Measurements from ENCODE around the gene KLK3. TPM values are rescaled to one million over a fixed set of nuclear protein-coding genes. Genes with fewer than 3 reads are reported as not detected.
"Not testable (repeated sequence)": the region's sequence is repeated elsewhere in the genome, so short reads cannot be mapped to it uniquely, and the experiment has no call there.

Gene KLK3
- total RNA-seq, 2 donors from 2014 or later, result not detected

DNA sequence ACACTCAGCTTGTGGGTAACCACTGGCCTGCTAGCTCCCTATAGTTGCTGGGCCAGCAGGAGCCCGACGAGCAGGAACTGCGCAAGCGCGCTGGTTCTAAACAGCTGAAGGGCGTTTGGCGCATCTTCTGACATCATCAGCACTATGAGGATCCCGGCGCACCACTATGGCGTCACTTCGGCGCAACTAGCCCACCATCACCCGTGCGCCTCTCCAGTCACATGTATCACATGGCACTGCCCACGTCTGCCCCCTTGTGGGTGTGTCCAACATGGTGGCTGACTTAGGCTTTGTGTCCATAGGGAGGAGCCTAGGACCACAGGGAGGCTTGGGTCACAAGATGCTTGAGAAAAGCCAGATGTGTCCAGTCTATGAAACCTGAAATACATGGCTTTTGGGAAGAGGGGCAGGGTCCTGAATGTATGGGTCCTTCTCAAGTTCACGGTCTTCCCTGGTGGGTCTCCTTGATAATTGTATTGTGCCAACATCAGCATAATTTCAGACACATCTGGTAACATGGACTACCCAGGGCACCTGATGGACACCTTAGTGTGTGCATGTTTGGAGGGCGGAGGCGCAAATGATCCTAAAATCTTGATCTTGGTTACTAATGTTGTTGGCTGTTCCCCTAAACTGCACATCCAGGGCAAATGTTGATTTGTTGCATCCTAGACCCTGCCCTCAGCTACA, 38.5 kb downstream of the KLK3 start:
- ATAC-seq (replicated peaks), result no peak
- Mint-ChIP-seq H3K36me3 (ENCODE audit: low read depth) (no peaks in the 10 kb centered on the region), H3K27me3 (peaks cover 38% of the 10 kb centered on the region), H3K4me1 (no peaks in the 10 kb centered on the region), H3K9me3 (no peaks in the 10 kb centered on the region), H3K4me3 (no peak overlapping the region), H3K27ac (no peak overlapping the region)

DNA sequence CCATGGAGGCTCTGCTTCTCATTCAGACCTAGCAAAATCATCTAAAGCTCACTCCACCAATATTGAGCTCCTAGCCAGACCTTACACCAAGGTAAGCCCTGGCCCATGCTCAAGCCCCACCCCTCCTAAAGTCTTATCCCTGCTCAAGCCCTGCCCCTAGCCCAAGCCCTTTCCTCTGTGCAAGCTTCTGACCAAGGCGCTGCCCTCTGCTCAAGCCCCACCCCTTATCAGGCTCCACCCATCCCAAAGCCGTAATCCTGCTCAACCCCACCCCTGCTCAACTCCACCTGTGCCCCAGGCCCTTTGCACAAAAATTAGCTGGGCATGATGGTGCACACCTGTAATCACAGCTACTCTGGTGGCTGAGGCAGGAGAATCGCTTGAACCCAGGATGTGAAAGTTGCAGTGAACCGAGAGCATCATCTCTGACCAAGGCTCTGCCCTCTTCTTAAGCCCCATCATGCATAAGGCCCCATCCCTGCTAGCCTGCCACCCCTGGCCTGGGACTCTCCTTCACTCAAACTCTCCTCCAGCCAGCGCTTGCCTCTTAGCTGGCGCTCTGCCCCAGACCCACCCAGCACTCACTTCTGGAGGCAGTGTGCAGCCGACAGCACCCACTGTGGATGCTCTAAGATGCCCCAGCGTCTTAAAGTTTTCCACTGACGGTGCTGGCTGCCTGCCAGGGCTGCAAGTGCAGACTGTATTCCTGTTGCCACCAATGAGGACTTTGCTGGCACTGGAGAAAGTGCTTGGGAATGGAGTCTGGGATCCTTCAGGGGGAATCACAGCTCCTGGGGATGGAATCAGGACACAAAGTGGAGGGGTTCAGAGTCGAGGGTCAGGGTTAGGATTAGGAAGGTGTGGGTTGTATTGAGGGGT, 40.0 kb downstream of the KLK3 start:
- H3K4me3 Mint-ChIP-seq, result no peak overlapping the region
- H3K4me1 Mint-ChIP-seq, result no peaks in the 10 kb centered on the region
- no peak for ATAC-seq (replicated peaks)
- no peaks in the 10 kb centered on the region for H3K36me3 Mint-ChIP-seq (ENCODE audit: low read depth)
- H3K27ac Mint-ChIP-seq, result no peak overlapping the region
- H3K27me3 Mint-ChIP-seq, result peaks cover 43% of the 10 kb centered on the region
- no peaks in the 10 kb centered on the region for H3K9me3 Mint-ChIP-seq

DNA sequence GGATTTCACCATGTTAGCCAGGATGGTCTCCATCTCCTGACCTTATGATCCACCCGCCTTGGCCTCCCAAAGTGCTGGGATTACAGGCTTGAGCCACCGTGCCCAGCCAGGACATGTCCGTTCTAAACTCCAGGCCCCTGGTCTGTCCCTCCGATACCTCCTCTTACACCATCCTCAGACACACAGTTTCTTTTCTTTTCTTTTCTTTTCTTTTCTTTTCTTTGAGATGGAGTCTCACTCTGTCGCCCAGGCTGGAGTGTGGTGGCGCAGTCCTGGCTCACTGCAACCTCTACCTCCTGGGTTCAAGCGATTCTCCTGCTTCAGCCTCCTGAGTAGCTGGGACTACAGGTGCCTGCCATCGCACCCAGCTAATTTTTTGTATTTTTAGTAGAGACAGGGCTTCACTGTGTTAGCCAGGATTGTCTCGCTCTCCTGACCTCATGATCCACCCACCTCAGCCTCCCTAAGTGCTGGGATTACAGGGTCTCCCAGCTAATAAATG, 41.4 kb downstream of the KLK3 start:
- H3K4me1 Mint-ChIP-seq; H3K27ac Mint-ChIP-seq; H3K4me3 Mint-ChIP-seq; ATAC-seq (replicated peaks); H3K9me3 Mint-ChIP-seq; H3K36me3 Mint-ChIP-seq (ENCODE audit: low read depth): not testable (repeated sequence)
- H3K27me3 Mint-ChIP-seq, result peaks cover 34% of the 10 kb centered on the region

DNA sequence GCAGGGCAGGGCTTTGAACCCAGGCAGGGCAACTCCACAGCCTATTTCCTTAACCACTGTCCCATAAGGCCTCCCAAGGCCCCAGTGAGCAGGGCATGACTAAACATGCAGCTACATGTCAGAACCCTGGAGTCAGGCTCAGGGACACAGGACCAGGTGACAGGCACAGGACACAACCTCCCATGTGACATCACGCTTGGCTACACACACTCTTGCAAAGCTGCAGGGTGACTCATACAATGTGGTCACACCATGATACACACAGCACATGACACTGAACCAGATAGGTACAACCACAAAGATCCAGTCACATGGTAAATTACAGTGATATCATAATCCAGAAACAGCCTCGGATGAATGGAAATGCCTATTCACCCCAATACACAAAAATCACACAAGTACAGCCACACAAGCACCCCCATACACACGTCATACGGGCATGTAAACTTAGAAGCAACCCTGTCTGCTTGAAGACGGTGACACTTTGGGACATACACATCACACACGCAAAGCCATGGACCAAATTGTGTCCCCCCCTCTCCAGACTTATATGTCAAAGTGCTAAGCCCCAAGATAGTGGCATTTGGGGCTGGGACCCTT, 42.0 kb downstream of the KLK3 start:
- Mint-ChIP-seq H3K27me3 (peaks cover 36% of the 10 kb centered on the region), H3K36me3 (ENCODE audit: low read depth) (no peaks in the 10 kb centered on the region), H3K27ac (no peak overlapping the region), H3K4me1 (no peaks in the 10 kb centered on the region), H3K9me3 (no peaks in the 10 kb centered on the region), H3K4me3 (no peak overlapping the region)
- peak; percentile 96 for ATAC-seq (replicated peaks)

DNA sequence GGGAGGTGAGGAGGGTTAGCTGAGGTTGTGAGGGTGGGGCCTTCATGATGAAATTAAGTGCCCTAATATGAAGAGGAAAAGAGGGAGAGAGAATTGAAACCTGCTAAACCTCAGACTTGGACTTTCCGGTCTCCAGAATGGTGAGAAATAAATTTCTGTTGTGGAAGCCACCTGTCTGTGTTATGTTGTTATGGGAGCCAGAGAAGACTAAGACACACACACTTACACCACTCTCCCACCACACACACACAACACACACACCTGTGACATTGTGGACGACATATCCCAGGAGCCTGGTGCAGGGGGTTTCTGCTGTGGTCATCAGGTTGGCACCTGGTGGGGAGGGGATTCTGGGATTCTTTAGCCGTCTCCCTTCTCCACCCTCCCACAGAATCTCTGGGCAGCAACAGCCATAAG, 42.5 kb downstream of the KLK3 start:
- Mint-ChIP-seq H3K36me3 (ENCODE audit: low read depth) (no peaks in the 10 kb centered on the region), H3K4me3 (no peak overlapping the region), H3K9me3 (no peaks in the 10 kb centered on the region), H3K4me1 (no peaks in the 10 kb centered on the region), H3K27me3 (peaks cover 31% of the 10 kb centered on the region), H3K27ac (no peak overlapping the region)
- ATAC-seq (replicated peaks), result no peak

DNA sequence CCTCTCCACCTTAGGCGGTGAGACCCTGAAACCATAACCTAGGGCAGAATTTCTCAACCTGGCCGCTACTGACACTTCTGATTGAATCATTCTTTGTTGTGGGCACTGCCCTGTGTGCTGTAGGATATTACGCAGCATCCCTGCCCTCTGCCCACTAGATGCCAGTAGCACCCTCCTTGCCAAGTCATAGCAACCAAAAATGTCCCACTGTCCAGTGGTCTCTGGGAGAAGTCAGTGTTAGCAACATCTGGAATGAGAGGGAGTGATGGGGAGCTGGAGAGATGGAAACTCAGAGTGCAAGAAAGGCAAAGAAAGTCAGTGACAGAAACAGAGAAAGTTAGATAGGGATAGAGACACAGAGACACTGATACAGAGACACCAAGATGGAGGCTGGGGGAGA, 42.9 kb downstream of the KLK3 start:
- H3K27ac Mint-ChIP-seq, result no peak overlapping the region
- H3K9me3 Mint-ChIP-seq, result no peaks in the 10 kb centered on the region
- no peaks in the 10 kb centered on the region for H3K4me1 Mint-ChIP-seq
- no peak overlapping the region for H3K4me3 Mint-ChIP-seq
- H3K36me3 Mint-ChIP-seq (ENCODE audit: low read depth), result no peaks in the 10 kb centered on the region
- no peak for ATAC-seq (replicated peaks)
- peaks cover 28% of the 10 kb centered on the region for H3K27me3 Mint-ChIP-seq

DNA sequence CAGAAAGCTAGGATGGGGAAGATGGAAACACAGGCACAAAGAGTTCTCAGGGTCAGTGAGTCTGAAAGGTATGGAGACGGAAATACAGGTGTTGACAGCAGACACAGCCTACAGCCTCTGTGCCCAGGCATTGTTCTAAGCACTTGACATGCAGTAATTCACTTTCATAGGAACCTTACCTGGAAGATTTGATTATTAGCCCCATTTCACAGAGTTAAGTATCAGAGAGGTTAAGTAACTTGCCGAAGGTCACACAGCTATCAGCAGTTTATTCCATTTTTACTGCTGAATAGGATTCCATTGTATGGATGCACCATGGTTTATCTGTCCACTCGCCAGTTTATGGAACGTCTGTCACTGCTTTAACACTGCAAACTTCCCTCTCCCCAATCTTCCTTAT, 43.3 kb downstream of the KLK3 start:
- no peak overlapping the region for H3K4me3 Mint-ChIP-seq
- H3K36me3 Mint-ChIP-seq (ENCODE audit: low read depth), result no peaks in the 10 kb centered on the region
- no peak overlapping the region for H3K27ac Mint-ChIP-seq
- peaks cover 28% of the 10 kb centered on the region for H3K27me3 Mint-ChIP-seq
- ATAC-seq (replicated peaks), result no peak
- H3K4me1 Mint-ChIP-seq, result no peaks in the 10 kb centered on the region
- H3K9me3 Mint-ChIP-seq, result no peaks in the 10 kb centered on the region

DNA sequence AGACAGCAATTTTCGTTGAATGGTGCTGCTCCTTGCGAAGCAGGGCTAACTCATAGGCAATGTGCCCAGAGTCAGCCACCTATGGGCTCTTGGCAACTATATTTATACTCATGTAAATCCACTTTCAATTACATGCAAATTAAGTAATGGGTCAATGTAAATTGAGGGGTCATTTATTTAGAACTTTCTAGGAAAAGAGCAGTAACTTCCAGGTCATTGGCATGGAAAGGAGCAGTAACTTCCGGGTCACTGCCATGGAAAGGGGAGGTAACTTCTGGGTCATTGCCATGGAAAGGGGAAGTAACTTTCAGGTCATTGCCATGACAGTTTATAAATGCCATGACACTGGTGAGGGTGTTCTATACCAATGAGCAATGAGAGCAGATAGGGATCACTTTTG, 44.9 kb downstream of the KLK3 start:
- H3K36me3 Mint-ChIP-seq (ENCODE audit: low read depth), result no peaks in the 10 kb centered on the region
- H3K4me1 Mint-ChIP-seq, result no peaks in the 10 kb centered on the region
- no peak for ATAC-seq (replicated peaks)
- no peaks in the 10 kb centered on the region for H3K9me3 Mint-ChIP-seq
- peaks cover 31% of the 10 kb centered on the region for H3K27me3 Mint-ChIP-seq
- no peak overlapping the region for H3K4me3 Mint-ChIP-seq
- no peak overlapping the region for H3K27ac Mint-ChIP-seq

DNA sequence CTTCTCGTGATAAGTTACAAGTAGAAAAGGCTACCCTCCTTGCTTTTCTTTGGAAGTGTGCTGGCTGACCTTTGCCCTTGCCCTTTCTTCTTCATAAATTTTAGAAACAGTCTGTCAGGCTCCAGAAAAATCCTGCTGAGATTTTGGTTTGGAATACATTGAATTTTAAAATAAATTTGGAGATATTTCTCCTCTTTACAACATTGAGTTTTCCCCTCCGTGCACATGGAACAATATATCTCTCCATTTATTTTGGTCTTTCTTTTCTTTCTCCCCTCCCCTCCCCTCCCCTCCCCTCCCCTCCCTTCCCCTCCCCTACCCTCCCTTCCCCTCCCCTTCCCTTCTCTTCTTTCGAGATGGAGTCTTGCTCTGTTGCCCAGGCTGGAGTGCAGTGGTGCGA, 47.9 kb downstream of the KLK3 start:
- H3K9me3 Mint-ChIP-seq, result no peaks in the 10 kb centered on the region
- no peak for ATAC-seq (replicated peaks)
- no peak overlapping the region for H3K4me3 Mint-ChIP-seq
- no peaks in the 10 kb centered on the region for H3K4me1 Mint-ChIP-seq
- H3K36me3 Mint-ChIP-seq (ENCODE audit: low read depth), result no peaks in the 10 kb centered on the region
- H3K27me3 Mint-ChIP-seq, result peaks cover 42% of the 10 kb centered on the region
- no peak overlapping the region for H3K27ac Mint-ChIP-seq

DNA sequence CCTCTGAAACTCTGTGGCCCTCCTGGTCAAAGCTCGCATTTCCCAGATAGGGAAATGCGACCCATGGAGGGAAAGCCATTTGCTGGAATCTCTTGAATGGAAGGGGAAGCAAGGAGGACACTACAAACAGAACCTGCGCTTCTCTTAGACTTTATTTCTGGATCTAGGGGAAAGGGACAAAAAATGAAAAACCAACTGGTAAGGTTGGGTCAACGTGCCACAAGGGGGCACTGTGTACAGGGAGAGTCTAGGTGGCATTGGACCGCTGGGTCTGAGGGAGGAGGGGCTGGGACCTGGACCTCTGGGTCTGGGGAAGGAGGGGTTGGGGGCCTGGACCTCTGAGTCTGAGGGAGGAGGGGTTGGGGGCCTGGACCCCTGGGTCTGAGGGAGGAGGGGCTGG, 51.5 kb downstream of the KLK3 start:
- Mint-ChIP-seq H3K4me3 (no peak overlapping the region), H3K27me3 (peaks cover 58% of the 10 kb centered on the region)

DNA sequence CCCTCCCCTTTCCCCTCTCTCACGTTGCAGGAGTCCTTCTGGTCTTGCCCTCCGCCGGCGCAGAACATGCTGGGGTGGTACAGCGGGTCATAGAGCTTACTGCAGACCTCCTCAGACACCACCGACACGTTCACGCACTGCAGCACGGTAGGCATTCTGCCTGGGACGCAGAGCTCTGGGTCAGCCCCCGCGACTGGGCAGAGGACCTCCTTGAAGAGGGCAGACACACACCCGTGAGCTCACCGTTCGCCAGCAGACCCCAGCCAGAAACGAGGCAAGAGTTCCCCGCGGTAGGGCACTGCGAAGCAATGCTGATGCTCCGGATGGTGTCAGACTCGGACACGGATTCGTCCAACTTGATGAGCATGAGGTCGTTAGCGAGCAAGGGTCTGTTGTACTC, 53.6 kb downstream of the KLK3 start:
- Mint-ChIP-seq H3K27me3 (peaks cover 64% of the 10 kb centered on the region), H3K4me1 (no peaks in the 10 kb centered on the region), H3K4me3 (no peak overlapping the region), H3K36me3 (ENCODE audit: low read depth) (no peaks in the 10 kb centered on the region), H3K9me3 (no peaks in the 10 kb centered on the region), H3K27ac (no peak overlapping the region)
- no peak for ATAC-seq (replicated peaks)

More for the DNA sequence above, 51.5 kb downstream of the KLK3 start:
- Mint-ChIP-seq H3K4me1 (no peaks in the 10 kb centered on the region), H3K9me3 (no peaks in the 10 kb centered on the region), H3K36me3 (ENCODE audit: low read depth) (no peaks in the 10 kb centered on the region), H3K27ac (no peak overlapping the region)
- ATAC-seq (replicated peaks), result peak; percentile 40

DNA sequence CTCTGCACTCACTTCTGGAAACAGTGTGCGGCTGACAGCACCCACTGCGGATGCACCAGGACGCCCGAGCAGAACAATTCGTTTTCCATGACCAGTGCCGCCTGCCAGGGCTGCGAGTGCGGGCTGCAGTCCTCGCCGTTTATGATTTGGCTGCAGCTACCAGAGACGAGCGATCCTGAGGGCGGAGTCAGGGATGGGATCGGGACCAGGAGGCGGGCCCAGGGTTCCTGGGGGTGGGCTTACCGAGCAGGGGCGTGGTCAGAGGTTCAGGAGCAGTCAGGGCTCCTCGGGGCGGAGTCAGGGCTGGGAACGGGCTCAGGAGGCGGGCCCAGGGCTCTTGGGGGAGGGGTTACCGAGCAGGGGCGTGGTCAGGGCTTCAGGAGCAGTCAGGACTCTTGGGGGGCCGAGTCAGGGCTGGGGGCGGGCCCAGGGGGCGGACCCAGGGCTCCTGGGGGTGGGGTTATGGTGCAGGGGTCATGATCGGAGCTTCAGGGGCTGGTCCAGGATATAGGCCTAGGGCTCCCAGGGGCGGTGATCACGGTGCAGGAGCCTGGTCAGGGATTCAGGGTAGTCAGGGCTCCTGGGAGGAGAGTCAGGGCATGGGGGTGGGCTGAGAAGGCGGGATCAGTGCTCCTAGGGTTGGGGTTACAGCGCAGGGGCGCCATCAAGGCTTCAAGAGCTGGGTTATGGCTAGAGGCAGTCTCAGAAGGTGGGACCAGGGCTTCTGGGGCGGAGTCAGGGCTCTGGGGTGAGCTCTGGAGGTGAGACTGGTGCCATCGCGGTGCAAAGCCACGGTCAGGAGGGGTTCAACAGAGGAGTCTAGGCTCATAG, 54.7 kb downstream of the KLK3 start:
- Mint-ChIP-seq H3K27ac (no peak overlapping the region), H3K36me3 (ENCODE audit: low read depth) (no peaks in the 10 kb centered on the region), H3K4me1 (no peaks in the 10 kb centered on the region), H3K4me3 (no peak overlapping the region), H3K9me3 (no peaks in the 10 kb centered on the region), H3K27me3 (peaks cover 60% of the 10 kb centered on the region)
- ATAC-seq (replicated peaks), result peak; percentile 46
